Measurements from ENCODE around the gene TREH.
"Not testable (repeated sequence)": the region's sequence is repeated elsewhere in the genome, so short reads cannot be mapped to it uniquely, and the experiment has no call there.

The TREH gene

DNA sequence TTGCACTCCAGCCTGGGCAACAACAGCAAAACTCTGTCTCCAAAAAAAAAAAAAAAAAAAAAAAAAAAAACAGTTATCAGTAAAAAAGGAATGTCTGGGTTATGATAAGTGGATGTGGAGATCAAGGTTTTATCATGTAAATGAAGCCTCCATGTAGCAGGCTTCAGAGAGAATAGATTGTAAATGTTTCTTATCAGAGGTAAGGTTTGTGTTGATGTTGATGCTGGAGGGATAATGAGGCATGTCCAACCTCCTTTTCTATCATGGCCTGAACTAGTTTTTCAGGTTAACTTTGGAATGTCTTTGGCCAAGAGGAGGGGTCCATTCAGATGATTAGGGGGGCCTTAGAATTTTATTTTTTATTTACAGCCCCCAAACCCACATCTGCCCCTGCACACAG is 35.4 kb upstream of the TREH start:
- no peak overlapping the region for H3K9ac ChIP-seq (ENCODE audit: low read length)
- no peak overlapping the region for H3K4me3 ChIP-seq (ENCODE audit: low read depth in 1 of 2, low read length in 2 of 2)
- H3K4me1 ChIP-seq (ENCODE audit: insufficient read depth, low read length) = no peaks in the 10 kb centered on the region
- no peaks in the 10 kb centered on the region for H3K27me3 ChIP-seq (ENCODE audit: control insufficient read depth in 1 of 2, insufficient read depth in 2 of 2, low read length in 2 of 2)
- no peaks in the 10 kb centered on the region for H3K36me3 ChIP-seq (ENCODE audit: insufficient read depth, low read length)
- no peak overlapping the region for H3K27ac ChIP-seq (ENCODE audit: low read depth, low read length)
- no peaks in the 10 kb centered on the region for H3K9me3 ChIP-seq (ENCODE audit: low read length)

GRCh38 chr11:118714416-118714815 is 35.0 kb upstream of the TREH start:
- not testable (repeated sequence) for H3K4me3 ChIP-seq (ENCODE audit: low read depth in 1 of 2, low read length in 2 of 2); H3K9me3 ChIP-seq (ENCODE audit: low read length); H3K4me1 ChIP-seq (ENCODE audit: insufficient read depth, low read length); H3K27ac ChIP-seq (ENCODE audit: low read depth, low read length); H3K9ac ChIP-seq (ENCODE audit: low read length); H3K36me3 ChIP-seq (ENCODE audit: insufficient read depth, low read length); H3K27me3 ChIP-seq (ENCODE audit: control insufficient read depth in 1 of 2, insufficient read depth in 2 of 2, low read length in 2 of 2)

GRCh38 chr11:118708296-118708695 is 28.8 kb upstream of the TREH start:
- Histone ChIP-seq H3K4me1 (ENCODE audit: insufficient read depth, low read length) (no peaks in the 10 kb centered on the region), H3K36me3 (ENCODE audit: insufficient read depth, low read length) (no peaks in the 10 kb centered on the region), H3K9me3 (ENCODE audit: low read length) (no peaks in the 10 kb centered on the region), H3K27me3 (ENCODE audit: control insufficient read depth in 1 of 2, insufficient read depth in 2 of 2, low read length in 2 of 2) (no peaks in the 10 kb centered on the region), H3K9ac (ENCODE audit: low read length) (no peak overlapping the region), H3K27ac (ENCODE audit: low read depth, low read length) (no peak overlapping the region), H3K4me3 (ENCODE audit: low read depth in 1 of 2, low read length in 2 of 2) (no peak overlapping the region)

- Histone ChIP-seq H3K4me3 (ENCODE audit: low read depth in 1 of 2, low read length in 2 of 2) (no peak overlapping the region), H3K27me3 (ENCODE audit: control insufficient read depth in 1 of 2, insufficient read depth in 2 of 2, low read length in 2 of 2) (no peaks in the 10 kb centered on the region), H3K27ac (ENCODE audit: low read depth, low read length) (no peak overlapping the region), H3K4me1 (ENCODE audit: insufficient read depth, low read length) (no peaks in the 10 kb centered on the region), H3K9me3 (ENCODE audit: low read length) (no peaks in the 10 kb centered on the region), H3K9ac (ENCODE audit: low read length) (no peak overlapping the region), H3K36me3 (ENCODE audit: insufficient read depth, low read length) (no peaks in the 10 kb centered on the region)
Observed at GRCh38 chr11:118706546-118706825, 27.0 kb upstream of the TREH start.

DNA sequence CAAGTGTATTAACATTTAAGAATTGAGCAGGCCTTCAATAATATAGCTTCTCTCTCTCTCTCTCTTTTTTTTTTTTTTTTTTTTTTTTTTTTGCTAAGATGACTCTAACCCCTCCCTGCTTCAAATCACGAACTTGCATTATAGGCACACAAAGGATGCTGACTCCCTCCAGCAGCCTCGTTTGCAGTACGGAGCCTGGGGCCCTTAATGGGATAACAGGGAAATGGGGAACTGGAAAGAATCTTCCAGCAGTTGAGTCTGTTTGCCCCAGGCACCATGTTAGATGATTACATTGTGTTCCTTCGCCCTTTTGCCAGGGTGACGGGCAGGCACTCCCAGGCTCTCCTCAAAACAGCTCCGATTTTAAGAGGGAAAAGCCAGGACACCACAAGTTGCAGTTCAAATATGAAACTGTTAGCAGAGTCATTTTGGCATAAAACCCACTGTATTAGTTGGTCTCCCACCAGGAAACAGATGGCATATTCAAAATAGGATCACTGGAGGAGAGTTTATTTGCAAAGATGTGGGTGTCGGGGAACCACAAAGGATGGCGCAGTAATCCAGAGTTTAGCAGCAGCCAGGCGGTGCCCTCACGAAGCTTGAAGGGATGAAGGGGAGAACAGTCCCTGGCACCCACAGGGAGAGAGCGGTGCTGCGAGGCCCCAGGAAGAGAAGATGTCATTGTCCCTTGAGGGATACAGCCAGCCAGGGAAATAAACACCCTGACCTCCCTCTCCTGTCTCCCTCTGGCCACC is 26.5 kb upstream of the TREH start:
- H3K9ac ChIP-seq (ENCODE audit: low read length) = no peak overlapping the region
- H3K27me3 ChIP-seq (ENCODE audit: control insufficient read depth in 1 of 2, insufficient read depth in 2 of 2, low read length in 2 of 2) = no peaks in the 10 kb centered on the region
- H3K4me1 ChIP-seq (ENCODE audit: insufficient read depth, low read length) = no peaks in the 10 kb centered on the region
- H3K27ac ChIP-seq (ENCODE audit: low read depth, low read length) = no peak overlapping the region
- no peaks in the 10 kb centered on the region for H3K36me3 ChIP-seq (ENCODE audit: insufficient read depth, low read length)
- no peak overlapping the region for H3K4me3 ChIP-seq (ENCODE audit: low read depth in 1 of 2, low read length in 2 of 2)
- H3K9me3 ChIP-seq (ENCODE audit: low read length) = no peaks in the 10 kb centered on the region

DNA sequence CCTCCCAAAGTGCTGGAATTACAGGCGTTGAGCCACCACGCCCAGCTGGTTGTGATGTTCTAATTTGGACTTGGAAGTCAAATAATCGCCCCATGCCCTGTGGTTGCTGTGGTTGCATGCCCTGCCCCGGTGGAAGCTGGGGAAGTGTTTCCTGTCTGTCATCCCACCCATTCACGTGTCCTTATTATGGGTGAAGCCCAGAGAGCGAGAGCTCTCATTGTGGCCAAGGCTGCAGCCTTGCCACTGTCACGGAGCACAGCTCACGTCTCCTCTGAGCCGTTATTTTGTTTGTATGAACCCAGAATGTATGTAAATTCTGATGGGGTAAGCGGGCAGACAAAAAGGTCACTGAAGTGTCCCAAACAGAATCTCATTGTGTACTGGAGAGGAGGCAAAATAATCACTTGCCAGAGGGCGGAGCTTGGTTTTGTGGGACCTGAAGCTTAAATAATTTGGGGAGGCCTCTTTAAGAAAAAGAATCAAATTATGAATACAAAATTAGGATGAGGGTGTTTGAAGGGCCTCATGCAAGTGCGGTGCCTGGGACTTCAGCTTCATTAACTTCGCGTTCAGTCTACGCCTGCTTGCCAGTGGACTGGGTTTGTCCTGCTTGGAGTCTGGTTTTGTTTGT is 25.8 kb upstream of the TREH start:
- Histone ChIP-seq H3K27me3 (ENCODE audit: control insufficient read depth in 1 of 2, insufficient read depth in 2 of 2, low read length in 2 of 2) (no peaks in the 10 kb centered on the region), H3K36me3 (ENCODE audit: insufficient read depth, low read length) (no peaks in the 10 kb centered on the region), H3K4me1 (ENCODE audit: insufficient read depth, low read length) (no peaks in the 10 kb centered on the region), H3K27ac (ENCODE audit: low read depth, low read length) (no peak overlapping the region), H3K9ac (ENCODE audit: low read length) (no peak overlapping the region), H3K4me3 (ENCODE audit: low read depth in 1 of 2, low read length in 2 of 2) (no peak overlapping the region), H3K9me3 (ENCODE audit: low read length) (no peaks in the 10 kb centered on the region)

DNA sequence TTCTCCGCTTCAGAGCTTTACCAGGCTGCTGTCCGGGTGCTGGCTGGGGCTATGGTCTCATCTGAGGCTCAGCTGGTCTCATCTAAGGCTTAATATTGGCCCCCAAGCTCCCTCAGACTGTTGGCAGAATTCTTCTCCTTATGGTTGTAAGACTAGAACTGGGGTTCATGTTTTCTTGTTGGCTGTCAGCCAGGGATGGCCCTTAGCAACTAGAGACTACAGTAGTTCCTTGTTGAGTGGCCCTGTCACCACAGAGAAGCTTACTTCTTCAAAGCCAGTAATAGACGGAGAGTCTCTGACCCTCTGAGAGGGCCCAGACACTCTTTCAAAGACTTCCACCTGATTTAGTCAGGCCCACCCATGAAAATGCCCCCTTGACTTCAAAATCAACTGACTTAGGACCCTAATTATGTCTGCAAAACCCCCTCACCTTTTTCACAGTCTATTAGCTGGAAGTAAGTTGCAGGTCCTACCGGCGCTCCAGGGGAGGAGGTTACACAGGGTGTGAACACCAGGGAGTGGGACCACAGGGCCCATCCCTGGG is 24.2 kb upstream of the TREH start:
- no peaks in the 10 kb centered on the region for H3K9me3 ChIP-seq (ENCODE audit: low read length)
- no peaks in the 10 kb centered on the region for H3K36me3 ChIP-seq (ENCODE audit: insufficient read depth, low read length)
- H3K4me3 ChIP-seq (ENCODE audit: low read depth in 1 of 2, low read length in 2 of 2) = no peak overlapping the region
- no peaks in the 10 kb centered on the region for H3K4me1 ChIP-seq (ENCODE audit: insufficient read depth, low read length)
- no peak overlapping the region for H3K27ac ChIP-seq (ENCODE audit: low read depth, low read length)
- no peaks in the 10 kb centered on the region for H3K27me3 ChIP-seq (ENCODE audit: control insufficient read depth in 1 of 2, insufficient read depth in 2 of 2, low read length in 2 of 2)
- no peak overlapping the region for H3K9ac ChIP-seq (ENCODE audit: low read length)

- Histone ChIP-seq H3K27ac (ENCODE audit: low read depth, low read length) (no peak overlapping the region), H3K4me3 (ENCODE audit: low read depth in 1 of 2, low read length in 2 of 2) (no peak overlapping the region), H3K27me3 (ENCODE audit: control insufficient read depth in 1 of 2, insufficient read depth in 2 of 2, low read length in 2 of 2) (no peaks in the 10 kb centered on the region), H3K9me3 (ENCODE audit: low read length) (no peaks in the 10 kb centered on the region), H3K4me1 (ENCODE audit: insufficient read depth, low read length) (no peaks in the 10 kb centered on the region), H3K9ac (ENCODE audit: low read length) (no peak overlapping the region), H3K36me3 (ENCODE audit: insufficient read depth, low read length) (no peaks in the 10 kb centered on the region)
Observed at GRCh38 chr11:118699506-118700220, 20.2 kb upstream of the TREH start.

DNA sequence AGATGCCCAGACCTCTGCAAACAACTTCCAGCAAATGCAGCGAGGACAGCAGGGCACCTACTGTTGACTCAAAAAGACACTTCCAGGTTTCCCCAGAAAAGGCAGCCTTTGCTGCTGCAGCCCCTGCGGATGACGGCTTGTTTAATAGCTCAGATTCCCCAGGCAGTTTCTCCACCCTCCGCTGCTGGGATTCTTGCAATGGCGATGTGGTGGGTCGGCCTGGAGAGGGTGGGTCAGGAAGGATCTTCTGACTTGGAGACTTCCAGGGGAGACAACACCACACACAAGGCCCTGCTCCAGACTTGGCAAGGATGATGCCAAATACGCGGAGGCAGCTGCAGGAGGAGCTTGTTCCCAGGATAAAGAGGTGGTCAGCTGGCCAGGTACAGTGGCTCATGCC is 17.9 kb upstream of the TREH start:
- no peaks in the 10 kb centered on the region for H3K36me3 ChIP-seq (ENCODE audit: insufficient read depth, low read length)
- H3K4me1 ChIP-seq (ENCODE audit: insufficient read depth, low read length) = no peaks in the 10 kb centered on the region
- H3K9me3 ChIP-seq (ENCODE audit: low read length) = no peaks in the 10 kb centered on the region
- no peak overlapping the region for H3K9ac ChIP-seq (ENCODE audit: low read length)
- no peak overlapping the region for H3K4me3 ChIP-seq (ENCODE audit: low read depth in 1 of 2, low read length in 2 of 2)
- H3K27me3 ChIP-seq (ENCODE audit: control insufficient read depth in 1 of 2, insufficient read depth in 2 of 2, low read length in 2 of 2) = no peaks in the 10 kb centered on the region
- no peak overlapping the region for H3K27ac ChIP-seq (ENCODE audit: low read depth, low read length)

- Histone ChIP-seq H3K9ac (ENCODE audit: low read length) (no peak overlapping the region), H3K4me3 (ENCODE audit: low read depth in 1 of 2, low read length in 2 of 2) (no peak overlapping the region), H3K27me3 (ENCODE audit: control insufficient read depth in 1 of 2, insufficient read depth in 2 of 2, low read length in 2 of 2) (no peaks in the 10 kb centered on the region), H3K36me3 (ENCODE audit: insufficient read depth, low read length) (no peaks in the 10 kb centered on the region), H3K27ac (ENCODE audit: low read depth, low read length) (no peak overlapping the region), H3K9me3 (ENCODE audit: low read length) (no peaks in the 10 kb centered on the region), H3K4me1 (ENCODE audit: insufficient read depth, low read length) (no peaks in the 10 kb centered on the region)
Observed at GRCh38 chr11:118696673-118697226, 17.3 kb upstream of the TREH start.

GRCh38 chr11:118694771-118695170 is 15.3 kb upstream of the TREH start:
- no peaks in the 10 kb centered on the region for H3K9me3 ChIP-seq (ENCODE audit: low read length)
- no peak overlapping the region for H3K9ac ChIP-seq (ENCODE audit: low read length)
- peaks cover 6% of the 10 kb centered on the region for H3K4me1 ChIP-seq (ENCODE audit: insufficient read depth, low read length)
- no peak overlapping the region for H3K27ac ChIP-seq (ENCODE audit: low read depth, low read length)
- no peaks in the 10 kb centered on the region for H3K36me3 ChIP-seq (ENCODE audit: insufficient read depth, low read length)
- no peak overlapping the region for H3K4me3 ChIP-seq (ENCODE audit: low read depth in 1 of 2, low read length in 2 of 2)
- H3K27me3 ChIP-seq (ENCODE audit: control insufficient read depth in 1 of 2, insufficient read depth in 2 of 2, low read length in 2 of 2) = no peaks in the 10 kb centered on the region

Measured in muscle layer of colon (tissue), 2 donors.